Measurements from ENCODE around the gene LAMA4. TPM values are rescaled to one million over a fixed set of nuclear protein-coding genes. Genes with fewer than 3 reads are reported as not detected.
A peak's percentile ranks its signal among the peaks of the same experiment; 100 is the strongest.

Gene LAMA4, protein sequence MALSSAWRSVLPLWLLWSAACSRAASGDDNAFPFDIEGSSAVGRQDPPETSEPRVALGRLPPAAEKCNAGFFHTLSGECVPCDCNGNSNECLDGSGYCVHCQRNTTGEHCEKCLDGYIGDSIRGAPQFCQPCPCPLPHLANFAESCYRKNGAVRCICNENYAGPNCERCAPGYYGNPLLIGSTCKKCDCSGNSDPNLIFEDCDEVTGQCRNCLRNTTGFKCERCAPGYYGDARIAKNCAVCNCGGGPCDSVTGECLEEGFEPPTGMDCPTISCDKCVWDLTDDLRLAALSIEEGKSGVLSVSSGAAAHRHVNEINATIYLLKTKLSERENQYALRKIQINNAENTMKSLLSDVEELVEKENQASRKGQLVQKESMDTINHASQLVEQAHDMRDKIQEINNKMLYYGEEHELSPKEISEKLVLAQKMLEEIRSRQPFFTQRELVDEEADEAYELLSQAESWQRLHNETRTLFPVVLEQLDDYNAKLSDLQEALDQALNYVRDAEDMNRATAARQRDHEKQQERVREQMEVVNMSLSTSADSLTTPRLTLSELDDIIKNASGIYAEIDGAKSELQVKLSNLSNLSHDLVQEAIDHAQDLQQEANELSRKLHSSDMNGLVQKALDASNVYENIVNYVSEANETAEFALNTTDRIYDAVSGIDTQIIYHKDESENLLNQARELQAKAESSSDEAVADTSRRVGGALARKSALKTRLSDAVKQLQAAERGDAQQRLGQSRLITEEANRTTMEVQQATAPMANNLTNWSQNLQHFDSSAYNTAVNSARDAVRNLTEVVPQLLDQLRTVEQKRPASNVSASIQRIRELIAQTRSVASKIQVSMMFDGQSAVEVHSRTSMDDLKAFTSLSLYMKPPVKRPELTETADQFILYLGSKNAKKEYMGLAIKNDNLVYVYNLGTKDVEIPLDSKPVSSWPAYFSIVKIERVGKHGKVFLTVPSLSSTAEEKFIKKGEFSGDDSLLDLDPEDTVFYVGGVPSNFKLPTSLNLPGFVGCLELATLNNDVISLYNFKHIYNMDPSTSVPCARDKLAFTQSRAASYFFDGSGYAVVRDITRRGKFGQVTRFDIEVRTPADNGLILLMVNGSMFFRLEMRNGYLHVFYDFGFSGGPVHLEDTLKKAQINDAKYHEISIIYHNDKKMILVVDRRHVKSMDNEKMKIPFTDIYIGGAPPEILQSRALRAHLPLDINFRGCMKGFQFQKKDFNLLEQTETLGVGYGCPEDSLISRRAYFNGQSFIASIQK (N-terminal part only)
- total RNA-seq, result 10 to 100 TPM; 12.4 to 31.8 TPM
- long read RNA-seq, full-length matches to known transcripts, result 1 of 4 reads
- long read RNA-seq, partial matches to known transcripts, result 3 of 4 reads
- long read RNA-seq, other reads (novel, unspliced or antisense), result 0 of 4 reads

DNA sequence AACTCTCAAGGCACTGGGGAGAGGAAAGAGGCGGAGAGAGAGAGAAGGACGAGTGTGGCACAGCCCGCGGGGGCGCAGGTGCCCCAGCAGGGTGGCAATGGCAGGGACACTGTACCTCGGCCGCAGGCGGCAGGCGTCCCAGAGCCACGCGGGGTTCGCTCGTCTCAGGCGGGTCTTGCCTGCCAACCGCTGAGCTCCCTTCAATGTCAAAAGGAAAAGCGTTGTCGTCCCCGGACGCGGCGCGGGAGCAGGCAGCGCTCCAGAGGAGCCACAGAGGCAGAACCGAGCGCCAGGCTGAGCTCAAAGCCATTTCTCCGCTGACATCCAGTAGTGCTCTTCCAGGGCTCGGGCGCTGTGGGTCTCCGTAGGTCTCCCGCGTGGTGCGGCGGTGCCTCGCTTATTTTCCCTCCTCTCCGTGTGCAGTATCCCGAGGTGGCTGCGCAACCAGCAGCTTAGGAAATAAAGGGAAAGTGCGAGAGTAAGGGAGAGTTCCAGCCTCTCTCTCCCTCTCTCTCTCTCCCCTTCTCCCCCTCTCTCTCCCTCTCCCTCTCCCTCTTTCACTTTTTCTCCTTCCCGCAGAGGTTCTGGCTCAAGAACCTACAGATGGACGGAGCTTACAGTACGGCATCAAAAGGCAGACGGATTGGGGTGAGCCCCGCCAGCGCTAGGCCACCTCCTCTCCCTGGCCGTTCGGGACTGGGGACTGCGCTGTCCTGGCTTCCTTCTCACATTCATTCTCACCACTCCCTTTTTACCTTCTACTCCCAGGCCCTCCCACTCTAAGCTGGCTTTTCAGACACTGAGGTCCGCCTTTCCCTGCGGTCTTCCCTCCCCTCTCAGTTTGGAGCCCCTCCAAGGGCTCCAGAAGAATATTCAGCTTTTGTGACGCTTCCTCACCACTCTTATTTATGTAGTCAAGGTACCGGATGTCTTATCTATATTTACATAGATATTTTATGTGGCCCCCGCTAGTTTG, at the start of gene LAMA4:
LAMA4 (minus strand) TSS at position 727 of the 976 bp plus-strand sequence; CDS start at position 310, 417 bp downstream.
- DNase-seq, result peak in 1 of 2 donors; percentile 18
- intact Hi-C loops (cut with DNase I, micrococcal nuclease), result loop anchor here in 1 of 2 donors (10.0 kb wide), 1 partner anchor 69 kb away; no protein-coding TSS in a partner anchor
- ATAC-seq, result peak; percentile 36

DNA sequence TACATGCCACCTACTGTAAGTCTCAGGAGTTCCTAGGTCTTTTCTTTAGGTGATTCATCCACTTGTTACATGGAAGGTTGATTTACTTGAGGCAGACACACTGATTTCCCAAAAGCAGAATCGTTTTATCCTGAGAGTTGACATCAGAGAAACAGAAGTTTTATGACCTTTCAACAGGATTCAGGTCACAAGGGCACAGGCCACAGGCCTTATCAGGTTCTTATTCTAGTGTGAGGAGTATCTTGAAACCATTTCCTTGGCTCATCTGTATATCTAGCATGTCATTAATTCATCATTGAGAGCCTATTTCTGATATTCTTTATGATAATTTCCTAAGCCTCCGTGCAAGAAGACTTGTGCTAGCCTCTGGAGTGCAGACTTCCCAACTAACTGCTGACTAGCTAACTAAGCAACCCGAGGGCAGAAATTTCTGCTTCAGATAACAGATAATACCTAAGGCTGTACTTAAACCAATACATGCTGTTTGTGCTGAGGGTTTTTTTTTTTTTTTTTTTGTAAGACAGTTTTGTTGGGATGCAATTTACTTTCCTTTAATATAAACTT, 47.9 kb upstream of the LAMA4 start:
- DNase-seq, result no peak
- intact Hi-C loops (cut with DNase I, micrococcal nuclease), result no loop called here

DNA sequence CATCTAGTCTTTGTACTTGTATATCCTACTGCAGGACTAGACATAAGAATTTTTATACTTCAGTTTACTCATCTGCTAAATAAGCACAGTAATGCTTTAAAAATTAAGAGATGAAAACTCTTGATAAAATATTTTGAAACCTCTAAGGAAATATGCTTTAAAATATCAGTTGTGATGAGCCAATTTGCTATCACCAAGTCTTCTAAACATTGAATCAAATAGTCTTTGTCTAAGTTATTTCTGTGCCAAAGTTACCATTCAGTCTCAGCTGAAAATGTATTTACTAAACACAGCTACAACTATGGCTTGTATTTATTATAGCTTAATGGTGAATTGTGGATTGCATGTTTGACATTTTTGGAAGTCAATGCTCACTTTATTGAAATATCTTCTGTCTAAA, 46.5 kb upstream of the LAMA4 start:
- intact Hi-C loops (cut with DNase I, micrococcal nuclease), result no loop called here
- ATAC-seq, result no peak
- no peak for DNase-seq

More for the DNA sequence above, 47.9 kb upstream of the LAMA4 start:
- no peak for ATAC-seq

DNA sequence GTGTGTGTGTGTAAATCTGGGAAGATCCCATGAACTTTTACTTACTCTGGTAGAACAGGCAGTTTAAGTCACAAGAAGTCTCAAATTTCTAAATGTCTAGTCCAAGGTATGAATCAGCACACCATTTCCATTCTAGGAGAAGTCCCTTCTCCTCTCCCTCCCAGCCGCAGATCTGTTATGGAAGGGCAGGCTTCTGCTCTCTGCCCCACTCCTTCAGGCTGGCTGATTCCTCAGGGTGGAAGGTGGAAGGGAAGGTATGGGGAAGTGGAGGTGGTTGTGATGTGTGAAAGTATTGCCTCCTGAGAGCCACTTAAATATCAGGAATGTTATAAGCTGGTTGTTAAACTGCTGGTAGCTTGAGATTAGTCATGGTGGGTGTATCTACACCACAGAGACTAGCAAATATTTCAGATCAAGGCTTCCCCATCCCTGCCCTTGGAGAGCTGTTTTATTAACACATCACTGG, 44.5 kb upstream of the LAMA4 start:
- intact Hi-C loops (cut with DNase I, micrococcal nuclease), result no loop called here
- DNase-seq, result no peak
- no peak for ATAC-seq

DNA sequence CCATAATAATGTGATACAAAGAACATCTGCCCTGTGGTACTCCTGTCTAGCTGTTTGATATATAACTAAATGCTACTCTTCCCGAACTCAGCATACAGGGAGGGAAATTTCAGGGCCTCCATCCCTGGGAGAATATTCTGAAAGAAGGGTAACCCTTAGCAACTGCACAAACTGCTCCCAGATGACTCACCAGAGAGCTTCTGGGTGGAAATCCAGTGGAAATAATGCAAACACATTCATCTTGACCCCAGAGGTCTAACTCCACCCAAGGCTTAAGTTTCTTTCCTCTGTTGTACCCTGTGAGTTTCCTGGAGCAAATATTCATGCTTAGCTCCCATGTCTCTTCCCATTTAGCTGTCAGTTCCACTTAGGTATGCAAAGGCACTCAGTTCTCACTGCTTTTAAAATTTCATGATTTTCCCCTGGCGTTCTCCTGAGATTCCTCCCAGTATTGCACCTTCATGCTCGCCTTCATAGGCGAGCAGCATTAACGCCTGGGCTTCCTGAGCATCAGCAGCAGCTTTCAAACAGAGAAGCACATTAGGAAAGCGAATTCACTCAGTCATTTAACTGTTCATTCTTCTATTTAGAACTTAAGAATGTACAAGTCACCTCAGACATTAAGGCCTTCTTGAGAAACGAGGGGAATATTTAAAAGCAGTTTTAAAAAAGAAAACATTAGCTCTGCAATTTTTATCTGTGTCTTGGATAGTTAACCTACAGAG, 43.8 kb upstream of the LAMA4 start:
- intact Hi-C loops (cut with DNase I, micrococcal nuclease), result no loop called here

DNA sequence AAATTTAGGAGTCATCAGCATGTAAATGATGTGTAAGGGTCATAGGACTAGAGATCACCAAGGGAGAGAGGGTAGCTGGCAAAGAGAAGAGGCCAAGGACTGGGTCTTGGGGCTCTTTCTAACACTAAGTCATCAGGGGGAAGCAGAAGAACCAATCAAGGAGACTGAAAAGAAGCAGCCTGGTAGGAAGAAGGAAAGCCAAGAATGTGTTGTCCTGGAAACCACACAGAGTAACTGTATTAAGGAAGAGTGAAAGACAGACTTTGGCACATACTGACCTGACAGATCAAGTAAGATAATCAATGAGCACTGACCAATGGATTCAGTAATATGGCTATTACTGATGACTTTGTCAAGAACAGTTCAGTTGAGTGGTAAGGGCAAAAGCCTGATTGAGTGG, 42.3 kb upstream of the LAMA4 start:
- ATAC-seq (no peak), DNase-seq (no peak)
- intact Hi-C loops (cut with DNase I, micrococcal nuclease), result no loop called here

More for the DNA sequence above, 43.8 kb upstream of the LAMA4 start:
- ATAC-seq (no peak), DNase-seq (no peak)

DNA sequence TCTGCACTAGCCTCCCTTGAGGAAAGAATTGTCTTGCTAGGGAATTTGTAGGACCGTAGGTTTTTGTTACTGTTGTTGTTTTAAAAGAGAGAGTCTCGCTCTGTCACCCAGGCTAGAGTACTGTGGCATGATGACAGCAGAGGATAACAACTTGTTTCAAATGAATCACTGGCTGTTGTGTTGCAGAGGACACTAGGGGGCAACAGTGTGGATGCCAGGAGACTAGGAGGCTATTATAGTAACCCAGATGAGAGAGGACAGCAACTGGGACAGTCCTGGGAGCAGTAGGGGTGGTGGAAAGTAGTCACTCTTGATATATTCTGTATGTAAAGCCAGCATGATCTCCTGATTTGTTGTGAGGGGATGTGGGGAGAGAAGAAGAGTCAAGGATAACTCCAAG, 41.8 kb upstream of the LAMA4 start:
- intact Hi-C loops (cut with DNase I, micrococcal nuclease), result no loop called here
- ATAC-seq, result no peak
- no peak for DNase-seq

DNA sequence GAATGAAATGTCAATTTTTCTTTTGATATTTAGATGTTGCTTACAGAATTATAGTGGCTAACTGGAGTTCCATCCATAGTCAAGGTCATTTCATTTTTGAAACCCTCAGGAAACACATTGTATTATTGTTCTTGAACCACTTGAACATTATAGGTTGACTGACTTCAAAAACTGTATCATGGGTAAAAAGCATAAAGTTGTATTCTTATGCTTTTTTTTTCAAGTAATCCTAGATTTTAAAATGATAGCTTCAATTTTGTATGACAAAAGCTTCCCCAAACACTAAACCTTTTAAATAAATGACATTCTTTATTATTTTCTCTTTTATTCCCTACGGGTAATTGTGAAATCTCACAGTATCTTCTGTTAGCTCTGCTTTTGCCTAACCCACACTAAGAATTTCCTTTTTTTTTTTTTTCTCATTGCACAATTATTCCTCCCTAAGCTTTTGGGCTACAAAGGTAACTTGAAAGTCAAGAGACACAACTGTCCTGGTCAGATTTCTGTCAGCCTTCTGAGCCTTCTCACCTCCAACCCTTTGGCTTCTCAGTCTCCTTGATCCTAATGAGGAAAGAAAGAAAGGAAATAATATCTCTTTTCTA, 36.9 kb upstream of the LAMA4 start:
- intact Hi-C loops (cut with DNase I, micrococcal nuclease), result loop anchor here in 1 of 2 donors (5.0 kb wide), 1 partner anchor 104 kb away; no protein-coding TSS in a partner anchor
- DNase-seq (no peak), ATAC-seq (no peak)

DNA sequence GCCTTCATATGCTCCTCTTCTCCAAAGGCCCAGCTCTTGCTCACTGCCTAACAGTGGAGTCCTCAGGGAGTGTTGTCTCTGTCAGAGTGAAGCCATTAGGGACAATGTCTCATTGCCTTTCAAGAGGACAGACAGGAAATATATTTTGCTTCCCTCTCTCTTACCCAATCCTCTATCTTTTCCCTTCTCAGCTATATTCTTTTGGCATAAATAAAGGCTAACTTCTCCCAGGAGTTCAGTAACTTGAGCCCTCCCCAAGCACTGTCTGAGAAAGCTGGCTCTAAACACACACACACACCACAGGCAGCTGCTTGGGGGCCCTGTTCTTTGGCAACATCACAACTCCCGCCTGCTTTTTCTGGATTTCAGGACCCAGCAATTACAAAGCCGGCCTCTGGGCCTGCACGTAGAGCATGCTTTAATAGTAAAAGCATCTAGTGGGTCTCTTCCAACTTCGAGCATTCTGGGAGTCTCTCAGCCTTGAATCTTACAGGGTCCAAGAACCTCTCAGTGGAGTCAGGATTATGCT, 34.7 kb upstream of the LAMA4 start:
- ATAC-seq (no peak), DNase-seq (peak; percentile 31 to 50)
- intact Hi-C loops (cut with DNase I, micrococcal nuclease), result no loop called here

DNA sequence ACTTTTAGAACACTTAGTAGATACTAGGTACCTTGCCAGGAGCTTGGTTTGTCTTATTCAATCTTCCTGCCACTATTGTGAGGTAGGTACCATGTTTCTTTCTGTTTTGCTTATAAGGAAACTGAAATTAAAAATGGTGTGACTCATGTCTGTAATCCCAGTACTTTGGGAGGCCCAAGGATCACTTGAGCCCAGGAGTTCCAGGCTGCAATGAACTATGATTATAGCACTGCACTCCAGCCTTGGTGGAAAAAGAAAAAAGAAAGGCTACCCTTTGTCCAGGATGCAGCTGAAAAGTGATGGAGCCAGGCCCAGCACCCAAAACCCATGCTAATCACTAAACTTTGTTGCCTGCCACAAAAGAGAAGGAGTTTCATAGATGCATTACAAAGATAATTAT, 34.1 kb upstream of the LAMA4 start:
- no peak for DNase-seq

DNA sequence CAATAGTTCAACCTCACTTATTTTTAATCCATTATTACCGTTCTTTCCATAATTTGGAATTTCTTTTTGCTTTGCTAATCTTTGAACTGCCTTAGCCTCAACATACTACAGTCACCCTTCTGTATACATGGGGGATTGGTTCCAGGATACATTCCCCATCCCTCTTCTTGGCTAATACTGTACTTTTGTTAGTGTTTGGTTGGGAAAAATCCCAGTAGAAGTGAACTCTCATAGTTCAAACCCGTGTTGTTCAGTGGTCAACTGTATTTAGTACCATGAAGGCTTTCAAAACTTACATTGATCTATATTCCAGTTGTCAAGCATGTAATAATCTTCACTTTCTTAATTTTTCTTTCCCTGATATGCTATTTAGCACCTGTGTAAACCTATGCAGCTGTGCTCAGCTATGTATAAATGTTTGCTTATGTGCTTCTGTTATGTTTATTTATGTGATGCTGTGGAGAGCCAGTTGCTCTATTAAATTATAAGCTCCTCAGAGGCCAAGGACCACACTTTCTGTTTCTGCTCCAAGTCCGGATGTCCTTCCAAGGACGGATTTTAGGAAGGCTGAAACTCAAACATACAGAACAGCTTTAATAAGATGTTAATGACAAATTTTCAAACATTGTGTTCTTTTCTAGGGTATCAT, 33.3 kb upstream of the LAMA4 start:
- ATAC-seq (no peak), DNase-seq (no peak)
- intact Hi-C loops (cut with DNase I, micrococcal nuclease), result no loop called here

More for the DNA sequence above, 34.1 kb upstream of the LAMA4 start:
- no peak for ATAC-seq
- intact Hi-C loops (cut with DNase I, micrococcal nuclease), result no loop called here

DNA sequence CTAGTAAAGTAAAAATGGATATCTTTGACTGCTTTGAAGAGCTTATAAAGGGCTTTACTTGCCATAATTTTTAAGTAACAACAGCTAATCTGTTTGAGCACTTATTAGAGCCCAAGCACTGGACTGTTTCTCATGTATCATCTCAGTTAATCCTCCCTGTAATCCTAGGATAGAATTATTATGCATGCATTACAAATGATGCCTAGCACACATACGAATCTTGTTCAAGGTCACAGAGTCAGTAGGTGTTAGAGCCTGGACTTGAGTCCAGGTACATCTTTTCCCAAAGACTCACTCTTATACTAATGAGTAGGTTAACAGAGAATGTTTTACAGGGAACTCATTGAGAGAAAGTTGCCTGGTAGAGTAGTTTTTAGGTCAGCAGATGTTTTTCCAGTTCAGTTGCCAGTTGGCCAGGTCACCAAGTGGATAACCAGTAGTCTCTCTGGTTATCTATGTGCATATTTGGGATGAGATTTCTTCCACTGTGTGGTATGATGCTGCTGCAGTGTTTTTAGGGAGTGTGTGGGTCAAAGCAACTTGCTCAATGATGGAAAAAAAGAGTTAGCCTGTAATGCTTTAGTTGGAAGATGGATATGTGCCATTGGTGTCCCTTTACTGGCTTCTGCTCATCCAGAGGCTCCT, 32.3 kb upstream of the LAMA4 start:
- DNase-seq, result no peak
- intact Hi-C loops (cut with DNase I, micrococcal nuclease), result no loop called here
- no peak for ATAC-seq

DNA sequence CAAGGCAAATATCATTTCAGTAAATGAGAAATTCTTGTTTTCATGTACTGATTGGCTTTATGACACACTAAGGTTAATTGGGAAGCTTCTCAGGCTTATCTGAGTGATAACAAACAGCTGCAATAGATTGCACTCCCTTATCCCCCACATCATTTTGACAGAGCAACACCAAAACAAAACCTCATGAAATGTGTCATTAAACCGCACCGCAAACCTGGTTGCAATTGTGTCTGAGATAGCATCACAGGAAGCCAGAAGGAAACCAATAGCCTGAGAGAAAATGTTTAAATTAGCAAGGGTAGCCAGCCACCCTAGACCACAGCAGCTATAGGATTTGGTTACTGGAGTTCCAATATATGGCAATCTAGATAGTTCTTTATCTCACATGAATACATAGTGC, 31.6 kb upstream of the LAMA4 start:
- ATAC-seq, result no peak
- intact Hi-C loops (cut with DNase I, micrococcal nuclease), result no loop called here
- DNase-seq, result no peak

DNA sequence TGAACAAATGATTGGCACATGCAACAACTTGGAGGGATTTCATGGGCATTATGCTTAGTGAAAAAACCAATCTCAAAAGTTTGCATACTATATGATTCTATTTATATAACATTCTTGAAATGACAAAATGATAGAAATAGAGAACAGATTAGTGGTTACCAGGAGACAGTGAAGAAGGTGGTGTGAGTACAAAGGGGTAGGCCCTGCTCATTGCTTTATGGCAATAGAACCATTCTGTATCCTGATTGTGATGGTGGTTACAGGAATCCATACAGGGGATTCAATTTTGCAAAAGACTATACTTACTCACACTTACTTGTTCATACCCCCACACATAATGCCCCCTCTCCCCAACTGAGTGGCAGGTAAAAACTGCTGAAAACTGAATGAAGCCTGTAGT, 30.2 kb upstream of the LAMA4 start:
- no peak for DNase-seq
- intact Hi-C loops (cut with DNase I, micrococcal nuclease), result no loop called here
- ATAC-seq, result no peak

DNA sequence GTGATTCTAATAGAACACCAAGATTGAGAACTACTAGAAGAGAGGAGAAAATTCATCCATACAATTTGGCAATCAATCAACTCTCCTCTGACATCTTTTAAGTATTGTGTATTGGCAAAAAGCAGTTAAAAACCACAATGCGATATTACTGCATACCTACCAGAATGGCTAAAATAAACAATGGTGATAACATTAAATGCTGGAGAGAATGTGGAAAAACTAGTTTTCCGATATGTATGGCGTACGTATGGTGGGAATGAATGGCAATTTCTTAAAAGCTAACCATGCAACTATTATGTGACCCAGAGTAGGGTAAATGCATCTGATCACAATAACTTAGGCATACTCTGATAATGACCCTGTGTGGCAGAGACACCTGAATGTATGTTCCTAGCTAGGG, 29.3 kb upstream of the LAMA4 start:
- DNase-seq (no peak), ATAC-seq (no peak)
- intact Hi-C loops (cut with DNase I, micrococcal nuclease), result no loop called here
